ENCODE data around the gene EEIG2. TPM values are rescaled to one million over a fixed set of nuclear protein-coding genes. Genes with fewer than 3 reads are reported as not detected.

EEIG2 gene
- total and polyA plus RNA-seq, 11 donors: 1.2 to 14.1 (median 4.8) TPM

GRCh38 chr1:108593448-108593847 lies 33.5 kb downstream of the EEIG2 start:
- H3K4me1 ChIP-seq: peaks cover 0 to 59% (median 27%) of the 10 kb centered on the region in 12 donors
- no peaks in the 10 kb centered on the region for H3K9me3 ChIP-seq
- no peak for ATAC-seq
- no peak overlapping the region for H3K4me3 ChIP-seq
- H3K36me3 ChIP-seq: no peaks in the 10 kb centered on the region
- H3K27ac ChIP-seq: peak overlapping the region in 1 of 12 donors; percentile 9
- no peak for DNase-seq
- intact Hi-C loops (cut with DNase I): no loop called here
- TF ChIP-seq CTCF (IDR thresholded peaks at IDR 0.05) (no peak), POLR2A (IDR thresholded peaks at IDR 0.05) (no peak)
- H3K27me3 ChIP-seq: no peaks in the 10 kb centered on the region
- WGBS, 4 donors: 90 to 96% (median 95%) methylated on average over 2 of the region's 2 CpGs

GRCh38 chr1:108595507-108595906 lies 35.6 kb downstream of the EEIG2 start:
- no peak overlapping the region for H3K4me3 ChIP-seq
- H3K4me1 ChIP-seq: peaks cover 2 to 60% (median 25%) of the 10 kb centered on the region in 12 donors
- no peaks in the 10 kb centered on the region for H3K27me3 ChIP-seq
- no peak for TF ChIP-seq CTCF (IDR thresholded peaks at IDR 0.05)
- TF ChIP-seq POLR2A (IDR thresholded peaks at IDR 0.05): no peak
- WGBS, 4 donors: 16 to 27% (median 26%) methylated on average over 2 of the region's 2 CpGs
- H3K36me3 ChIP-seq: peaks cover 0 to 4% (median 0%) of the 10 kb centered on the region in 9 donors
- ATAC-seq (peak in 3 of 4 donors; percentile 35 to 48 (median 36)), DNase-seq (no peak)
- H3K9me3 ChIP-seq: no peaks in the 10 kb centered on the region
- H3K27ac ChIP-seq: peak overlapping the region in 6 of 12 donors; percentile 2 to 50 (median 23)
- intact Hi-C loops (cut with DNase I): loop anchor here in 3 of 10 donors (5.0 kb wide), 1 partner anchor 33 kb away; the partner anchor contains the start of gene EEIG2 (in 3 of the 3)

- H3K27ac ChIP-seq: no peak overlapping the region
- no peak for ATAC-seq
- no peaks in the 10 kb centered on the region for H3K9me3 ChIP-seq
- H3K27me3 ChIP-seq: no peaks in the 10 kb centered on the region
- H3K36me3 ChIP-seq: peaks cover 0 to 18% (median 0%) of the 10 kb centered on the region in 9 donors
- no peak for TF ChIP-seq CTCF (IDR thresholded peaks at IDR 0.05)
- no peak for TF ChIP-seq POLR2A (IDR thresholded peaks at IDR 0.05)
- DNase-seq: no peak
- intact Hi-C loops (cut with DNase I): loop anchor here in 3 of 10 donors (5.0 kb wide), 1 partner anchor 35 kb away; the partner anchor contains the start of gene EEIG2 (in 3 of the 3)
- H3K4me1 ChIP-seq: peaks cover 5 to 60% (median 26%) of the 10 kb centered on the region in 12 donors
- H3K4me3 ChIP-seq: no peak overlapping the region
Measured at GRCh38 chr1:108597041-108597440, 37.1 kb downstream of the EEIG2 start.

GRCh38 chr1:108598340-108598739 lies 38.4 kb downstream of the EEIG2 start:
- WGBS, 4 donors: 96 to 100% (median 99%) methylated on average over 1 of the region's 1 CpG
- DNase-seq (no peak), ATAC-seq (no peak)
- peaks cover 0 to 27% (median 0%) of the 10 kb centered on the region in 9 donors for H3K36me3 ChIP-seq
- no peaks in the 10 kb centered on the region for H3K9me3 ChIP-seq
- no peaks in the 10 kb centered on the region for H3K27me3 ChIP-seq
- intact Hi-C loops (cut with DNase I): loop anchor here in 3 of 10 donors (5.0 kb wide), 1 partner anchor 36 kb away; the partner anchor contains the start of gene EEIG2 (in 3 of the 3)
- no peak overlapping the region for H3K27ac ChIP-seq
- H3K4me1 ChIP-seq: peaks cover 5 to 62% (median 21%) of the 10 kb centered on the region in 12 donors
- H3K4me3 ChIP-seq: no peak overlapping the region
- TF ChIP-seq CTCF (IDR thresholded peaks at IDR 0.05): no peak
- no peak for TF ChIP-seq POLR2A (IDR thresholded peaks at IDR 0.05)

Data from heart left ventricle (tissue), 16 donors.